CD8-positive, alpha-beta memory T cell (primary cell): ENCODE measurements around the gene ANXA9. TPM values are rescaled to one million over a fixed set of nuclear protein-coding genes. Genes with fewer than 3 reads are reported as not detected.
A peak's percentile ranks its signal among the peaks of the same experiment; 100 is the strongest.

Source experiments
- CTCF ChIA-PET: fragments of 350-600 bp; sonication (Branson Sonifier 250); formaldehyde crosslinking; loops from one replicate; lab custom pipeline; 2021; ENCODE audit warnings: antibody characterized with exemption; lab: Charles Lee
- POLR2A ChIA-PET: fragments of 350-600 bp; sonication (Branson Sonifier 250); formaldehyde crosslinking; loops from one replicate; lab custom pipeline; 2021; ENCODE audit warnings: antibody characterized with exemption; lab: Charles Lee
- DNase-seq, 5 donors: peaks; one replicate each; pipeline versions ENCODE4 v3.0.0 to v3.0.0-alpha.2; 2020 to 2022; ENCODE audit warnings: mixed read lengths in 1 of 5
- H3K27ac ChIP-seq: one replicate; pipeline ENCODE4 v1.7.0; 2013; ENCODE audit warnings: low read depth, mild to moderate bottlenecking, low read length, moderate library complexity
- H3K27me3 ChIP-seq: 2 replicates; pipeline ENCODE4 v1.7.0; 2013; ENCODE audit warnings: low read length, mild to moderate bottlenecking; ENCODE audit not compliant: insufficient read depth, poor library complexity, severe bottlenecking
- H3K36me3 ChIP-seq: 2 replicates; pipeline ENCODE4 v1.7.0; 2013; ENCODE audit warnings: mild to moderate bottlenecking, low read length, moderate library complexity; ENCODE audit not compliant: insufficient read depth
- H3K4me1 ChIP-seq: 2 replicates; pipeline ENCODE4 v1.7.0; 2013; ENCODE audit warnings: mild to moderate bottlenecking, low read length, moderate library complexity; ENCODE audit not compliant: insufficient read depth
- H3K4me3 ChIP-seq: 2 replicates; pipeline ENCODE4 v1.7.0; 2013; ENCODE audit warnings: mild to moderate bottlenecking, low read length
- H3K9me3 ChIP-seq: 2 replicates; pipeline ENCODE4 v1.7.0; 2013; ENCODE audit warnings: mild to moderate bottlenecking, low read length
- H3K27ac Mint-ChIP-seq, 8 donors: one replicate each; pipeline ENCODE4 v1.8.0; 2020 to 2021; ENCODE audit warnings: mixed read lengths in 8 of 8, mild to moderate bottlenecking in 6 of 8, inconsistent platforms in 3 of 8, moderate library complexity in 3 of 8
- H3K27me3 Mint-ChIP-seq, 2 donors: one replicate each; pipeline ENCODE4 v1.8.0; 2020 to 2021; ENCODE audit warnings: mixed read lengths in 2 of 2, mild to moderate bottlenecking in 1 of 2, moderate library complexity in 1 of 2
- H3K36me3 Mint-ChIP-seq, 3 donors: one replicate each; pipeline ENCODE4 v1.8.0; 2020 to 2021; ENCODE audit warnings: mixed read lengths in 3 of 3, inconsistent platforms in 1 of 3, mild to moderate bottlenecking in 1 of 3
- H3K4me1 Mint-ChIP-seq, 3 donors: one replicate each; pipeline ENCODE4 v1.8.0; 2020 to 2021; ENCODE audit warnings: mixed read lengths in 3 of 3, inconsistent platforms in 1 of 3, mild to moderate bottlenecking in 1 of 3
- H3K4me3 Mint-ChIP-seq, 7 donors: one replicate each; pipeline ENCODE4 v1.8.0; 2020 to 2021; ENCODE audit warnings: mixed read lengths in 7 of 7, mild to moderate bottlenecking in 6 of 7, moderate library complexity in 4 of 7, inconsistent platforms in 2 of 7
- H3K9me3 Mint-ChIP-seq, 5 donors: one replicate each; pipeline ENCODE4 v1.8.0; 2020 to 2022; ENCODE audit warnings: mixed read lengths in 5 of 5, mild to moderate bottlenecking in 3 of 5, moderate library complexity in 2 of 5, inconsistent platforms in 1 of 5
- polyA plus RNA-seq: library from polyadenylated mRNA; unstranded; fragments of 300-500 nt; fragmentation: Illumina TruSeq; gene quantifications from one replicate; pipeline ENCODE4 v1.2.3, GENCODE V29; 2021
- total RNA-seq, 2 experiments: library from RNA; stranded (reverse); gene quantifications; one replicate each; pipeline ENCODE4 v1.2.3, GENCODE V29; 2021

Gene ANXA9
- total and polyA plus RNA-seq, 3 experiments from 2014 or later = not detected

GRCh38 chr1:150976401-150976821, 5.7 kb upstream of the ANXA9 start:
- Mint-ChIP-seq H3K4me1 (peaks cover 53 to 61% (median 60%) of the 10 kb centered on the region in 3 donors), H3K27ac (peak overlapping the region; percentile 47 to 92 (median 80)), H3K4me3 (peak overlapping the region; percentile 51 to 90 (median 78)), H3K36me3 (peaks cover 0 to 3% (median 0%) of the 10 kb centered on the region in 3 donors), H3K27me3 (no peaks in the 10 kb centered on the region), H3K9me3 (no peaks in the 10 kb centered on the region)
- H3K27me3 ChIP-seq = no peaks in the 10 kb centered on the region
- H3K27ac ChIP-seq = peak overlapping the region; percentile 72
- peaks cover 56% of the 10 kb centered on the region for H3K4me1 ChIP-seq
- peak overlapping the region; percentile 23 for H3K4me3 ChIP-seq
- no peaks in the 10 kb centered on the region for H3K36me3 ChIP-seq
- ChIA-PET POLR2A (interaction anchor here (0.6 to 1.1 kb wide), 2 partner anchors 26 to 737 kb away, joined by 3 read pairs; no protein-coding TSS in a partner anchor), CTCF (interaction anchor here (1.0 to 9.3 kb wide), 2 partner anchors 19 to 30 kb away, joined by 5 to 46 read pairs; partner anchors contain the start of gene MINDY1)
- DNase-seq = no peak
- H3K9me3 ChIP-seq = no peaks in the 10 kb centered on the region

DNA sequence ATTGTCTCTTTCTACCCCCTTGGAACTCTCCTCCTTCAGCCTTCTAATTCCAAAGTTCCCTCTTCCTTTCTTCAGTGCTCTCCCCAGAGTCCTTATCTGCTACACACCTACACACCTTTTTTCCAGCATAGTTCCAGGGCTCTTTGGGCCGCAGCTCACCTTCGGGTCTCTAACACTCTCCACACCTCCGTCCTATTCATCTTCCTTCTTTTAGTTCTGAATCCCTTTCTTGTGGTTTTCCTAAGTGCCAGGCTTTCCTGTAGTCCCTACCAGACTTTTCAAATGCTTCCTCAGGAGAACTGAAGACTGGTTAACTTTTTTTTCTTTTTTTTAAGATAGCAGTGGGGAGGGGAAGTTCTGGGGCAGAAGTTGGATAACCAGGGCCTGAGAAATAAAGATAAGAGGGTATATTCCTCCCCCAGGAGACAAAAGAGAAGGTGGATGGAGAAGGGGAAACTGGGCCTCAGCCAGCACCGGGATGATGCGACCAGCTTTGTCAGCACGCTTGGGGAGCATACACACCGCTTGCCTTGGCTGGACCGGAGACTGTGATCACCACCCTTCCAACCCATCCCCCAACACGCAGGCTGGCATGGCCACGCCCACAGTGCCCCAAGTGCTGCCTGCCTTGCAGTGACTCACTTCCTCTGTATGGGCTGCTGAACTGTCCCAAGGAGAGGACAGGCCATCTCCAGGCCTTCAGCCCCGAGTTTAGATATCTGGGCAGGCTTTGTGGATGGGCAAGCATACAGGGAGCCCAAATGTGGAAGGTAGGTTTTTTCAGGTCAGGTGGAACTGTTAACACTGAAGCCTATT, 5.0 kb upstream of the ANXA9 start:
- Histone ChIP-seq H3K27me3 (no peaks in the 10 kb centered on the region), H3K4me3 (peak overlapping the region; percentile 23), H3K27ac (peak overlapping the region; percentile 72), H3K36me3 (no peaks in the 10 kb centered on the region), H3K4me1 (peaks cover 49% of the 10 kb centered on the region), H3K9me3 (no peaks in the 10 kb centered on the region)
- Mint-ChIP-seq H3K9me3 (no peaks in the 10 kb centered on the region), H3K36me3 (peaks cover 0 to 3% (median 0%) of the 10 kb centered on the region in 3 donors), H3K27ac (peak overlapping the region; percentile 59 to 97 (median 84)), H3K4me1 (peaks cover 48 to 55% (median 53%) of the 10 kb centered on the region in 3 donors), H3K27me3 (no peaks in the 10 kb centered on the region), H3K4me3 (peak overlapping the region; percentile 51 to 90 (median 78))
- DNase-seq = peak; percentile 52 to 75 (median 60)
- ChIA-PET POLR2A (interaction anchor here (0.5 to 0.6 kb wide), 2 partner anchors 49 to 738 kb away, joined by 3 read pairs; no protein-coding TSS in a partner anchor), CTCF (interaction anchor here (1.1 to 9.3 kb wide), 2 partner anchors 19 to 54 kb away, joined by 3 to 46 read pairs; no protein-coding TSS in a partner anchor)

DNA sequence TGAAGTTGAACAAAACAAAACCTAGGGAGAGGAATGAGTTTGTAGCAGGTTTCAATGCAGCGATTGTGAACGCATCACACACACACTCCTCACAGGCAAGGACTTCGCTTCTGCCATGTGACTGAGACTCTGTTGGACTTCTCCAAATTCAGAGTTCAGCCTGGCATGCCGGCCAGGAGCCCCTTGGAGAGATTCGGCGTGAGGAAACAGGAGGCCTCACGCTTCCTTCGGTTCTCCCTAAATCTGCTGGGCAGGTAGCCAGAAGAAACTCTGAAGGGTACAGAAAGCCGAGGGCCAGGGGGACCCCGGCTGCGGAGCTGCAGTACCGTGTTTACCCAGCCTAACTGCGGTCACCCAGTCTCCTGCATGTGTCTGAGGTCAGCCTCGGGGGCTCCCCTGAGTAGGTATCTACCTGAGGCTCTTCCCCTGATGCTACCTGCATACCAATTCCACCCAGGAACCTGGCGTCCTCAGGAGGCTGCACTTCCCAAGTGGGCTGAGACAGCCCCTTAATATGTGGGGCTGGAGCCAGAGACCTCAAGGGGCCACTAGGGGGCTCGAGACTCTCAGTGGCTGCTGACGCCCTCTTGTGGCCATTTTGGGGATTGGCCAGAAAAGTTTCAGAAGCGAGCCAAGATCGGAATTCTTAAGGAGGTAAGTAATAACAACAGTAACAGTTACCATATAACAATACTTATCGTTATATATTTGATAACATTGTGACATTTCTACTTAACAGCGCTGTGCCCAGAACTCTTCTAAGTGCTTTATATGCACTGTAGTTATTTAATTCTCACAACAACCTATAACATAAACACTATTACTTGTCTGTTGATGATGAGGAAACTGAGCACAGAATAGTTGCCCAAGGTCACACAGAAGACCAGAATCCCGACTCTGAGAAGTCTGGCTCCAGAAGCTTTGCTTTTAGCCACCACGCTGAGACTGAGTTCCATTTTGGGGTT, 2.7 kb upstream of the ANXA9 start:
- CTCF ChIA-PET = interaction anchor here (0.6 to 9.3 kb wide), 10 partner anchors 10 to 192 kb away, joined by 3 to 46 read pairs (median 3); partner anchors contain the start of gene MINDY1
- Mint-ChIP-seq H3K4me3 (peak overlapping the region in 6 of 7 donors; percentile 25 to 82 (median 44)), H3K27ac (peak overlapping the region in 6 of 8 donors; percentile 38 to 81 (median 64))

GRCh38 chr1:150981177-150981804, 801 bp upstream of the ANXA9 start:
- Mint-ChIP-seq H3K9me3 (no peaks in the 10 kb centered on the region), H3K27me3 (no peaks in the 10 kb centered on the region), H3K4me3 (no peak overlapping the region), H3K4me1 (peaks cover 23 to 27% (median 26%) of the 10 kb centered on the region in 3 donors), H3K36me3 (no peaks in the 10 kb centered on the region), H3K27ac (peak overlapping the region in 1 of 8 donors; percentile 24)
- H3K9me3 ChIP-seq = no peaks in the 10 kb centered on the region
- DNase-seq = no peak
- POLR2A ChIA-PET = no interaction called here
- peaks cover 28% of the 10 kb centered on the region for H3K4me1 ChIP-seq
- H3K27me3 ChIP-seq = no peaks in the 10 kb centered on the region
- H3K27ac ChIP-seq = no peak overlapping the region
- no peak overlapping the region for H3K4me3 ChIP-seq
- H3K36me3 ChIP-seq = no peaks in the 10 kb centered on the region
- CTCF ChIA-PET = interaction anchor here (0.6 to 9.3 kb wide), 6 partner anchors 12 to 704 kb away, joined by 3 to 46 read pairs (median 3); no protein-coding TSS in a partner anchor

More for the DNA sequence above, 2.7 kb upstream of the ANXA9 start:
- Mint-ChIP-seq H3K9me3 (no peaks in the 10 kb centered on the region), H3K36me3 (no peaks in the 10 kb centered on the region), H3K4me1 (peaks cover 30 to 37% (median 36%) of the 10 kb centered on the region in 3 donors), H3K27me3 (no peaks in the 10 kb centered on the region)
- peak; percentile 80 to 91 (median 84) for DNase-seq
- peak overlapping the region; percentile 48 for H3K27ac ChIP-seq
- H3K4me3 ChIP-seq = peak overlapping the region; percentile 35
- H3K4me1 ChIP-seq = peaks cover 33% of the 10 kb centered on the region
- H3K27me3 ChIP-seq = no peaks in the 10 kb centered on the region
- no peaks in the 10 kb centered on the region for H3K36me3 ChIP-seq
- no peaks in the 10 kb centered on the region for H3K9me3 ChIP-seq
- POLR2A ChIA-PET = no interaction called here

DNA sequence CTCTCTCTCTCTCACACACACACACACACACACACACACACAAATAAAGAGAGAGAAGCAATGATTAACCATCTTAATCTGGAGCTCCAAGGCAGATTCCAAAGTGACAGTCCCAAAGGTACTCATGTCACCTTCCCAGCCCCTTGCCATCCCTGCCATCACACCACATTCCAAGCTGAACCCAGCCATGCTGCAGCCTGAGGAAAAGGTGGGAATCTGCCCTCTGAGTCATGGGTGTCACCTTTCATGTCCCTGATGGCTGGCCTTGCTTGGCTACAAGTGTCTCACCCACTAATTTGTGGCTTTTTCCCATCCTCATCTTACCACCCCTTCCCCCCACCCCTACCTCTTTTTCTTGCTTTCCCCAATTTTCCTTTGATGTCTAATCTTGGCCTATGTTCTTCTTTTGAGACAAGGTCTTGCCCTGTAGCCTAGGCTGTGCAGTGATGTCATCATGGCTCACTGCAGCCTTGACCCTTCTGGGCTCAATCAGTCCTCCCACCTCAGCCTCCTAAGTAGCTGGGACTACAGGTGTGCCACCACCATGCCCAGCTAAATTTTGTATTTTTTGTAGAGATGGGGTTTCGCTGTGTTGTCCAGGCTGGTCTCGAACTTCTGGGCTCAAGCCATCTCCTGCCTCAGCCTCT, 3.2 kb downstream of the ANXA9 start:
- DNase-seq = no peak
- H3K36me3 ChIP-seq = no peaks in the 10 kb centered on the region
- H3K4me3 Mint-ChIP-seq = peak overlapping the region in 1 of 7 donors; percentile 61
- H3K9me3 Mint-ChIP-seq = no peaks in the 10 kb centered on the region
- H3K27me3 ChIP-seq = no peaks in the 10 kb centered on the region
- no peak overlapping the region for H3K4me3 ChIP-seq
- no peaks in the 10 kb centered on the region for H3K4me1 Mint-ChIP-seq
- H3K9me3 ChIP-seq = no peaks in the 10 kb centered on the region
- H3K4me1 ChIP-seq = no peaks in the 10 kb centered on the region
- ChIA-PET POLR2A (no interaction called here), CTCF (interaction anchor here (1.5 to 3.4 kb wide), 2 partner anchors 11 to 20 kb away, joined by 4 to 14 read pairs; no protein-coding TSS in a partner anchor)
- H3K36me3 Mint-ChIP-seq = no peaks in the 10 kb centered on the region
- H3K27ac Mint-ChIP-seq = peak overlapping the region in 2 of 8 donors; percentile 38 to 78
- H3K27ac ChIP-seq = no peak overlapping the region
- H3K27me3 Mint-ChIP-seq = no peaks in the 10 kb centered on the region

- no peak overlapping the region for H3K4me3 ChIP-seq
- Mint-ChIP-seq H3K9me3 (no peaks in the 10 kb centered on the region), H3K27ac (peak overlapping the region in 1 of 8 donors; percentile 20), H3K36me3 (no peaks in the 10 kb centered on the region), H3K4me3 (no peak overlapping the region), H3K27me3 (no peaks in the 10 kb centered on the region), H3K4me1 (no peaks in the 10 kb centered on the region)
- no peak for DNase-seq
- ChIA-PET POLR2A (interaction anchor here (0.7 kb wide), 1 partner anchor 421 kb away, joined by 4 read pairs; no protein-coding TSS in a partner anchor), CTCF (interaction anchor here (3.4 kb wide), 1 partner anchor 8 kb away, joined by 14 read pairs; no protein-coding TSS in a partner anchor)
- H3K36me3 ChIP-seq = no peaks in the 10 kb centered on the region
- H3K9me3 ChIP-seq = no peaks in the 10 kb centered on the region
- no peak overlapping the region for H3K27ac ChIP-seq
- no peaks in the 10 kb centered on the region for H3K27me3 ChIP-seq
- no peaks in the 10 kb centered on the region for H3K4me1 ChIP-seq
Observed at GRCh38 chr1:150987924-150988323, 5.8 kb downstream of the ANXA9 start.
